C4-2B (cell line): Measurements from ENCODE around the gene SERPINA4.

Source experiments
- H3K27ac ChIP-seq: fragments of 450-650 bp; 2 replicates; pipeline ENCODE4 v1.5.1; 2017
- CTCF ChIP-seq: fragments of 450-650 bp; conservative IDR thresholded peaks from 2 replicates; pipeline ENCODE4 v1.5.1; 2017; ENCODE audit warnings: mild to moderate bottlenecking
- ZFX ChIP-seq: fragments of 450-650 bp; IDR thresholded peaks from 2 replicates; pipeline ENCODE4 v1.6.1; 2017

SERPINA4 gene

DNA sequence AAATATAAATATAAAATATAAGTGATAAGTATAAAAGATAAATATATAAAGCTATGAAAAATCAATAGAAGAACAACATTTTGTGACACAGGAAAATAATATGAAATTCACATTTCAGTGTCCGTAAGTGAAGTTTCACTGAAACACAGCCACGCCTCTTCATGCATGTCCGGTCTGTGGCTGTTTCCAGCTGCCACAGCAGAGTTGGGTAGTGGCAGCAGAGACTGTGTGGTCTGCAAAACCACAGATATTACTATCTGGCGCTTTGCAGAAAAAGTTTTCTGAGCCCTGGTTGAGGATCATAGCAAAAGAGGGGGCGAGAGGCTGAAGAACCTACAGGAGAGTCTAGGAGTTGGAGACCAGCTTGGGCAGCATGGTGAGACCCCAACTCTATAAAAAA is 780 bp downstream of the SERPINA4 start:
- H3K27ac ChIP-seq = no peak overlapping the region
- TF ChIP-seq ZFX = no peak
- no peak for TF ChIP-seq CTCF

DNA sequence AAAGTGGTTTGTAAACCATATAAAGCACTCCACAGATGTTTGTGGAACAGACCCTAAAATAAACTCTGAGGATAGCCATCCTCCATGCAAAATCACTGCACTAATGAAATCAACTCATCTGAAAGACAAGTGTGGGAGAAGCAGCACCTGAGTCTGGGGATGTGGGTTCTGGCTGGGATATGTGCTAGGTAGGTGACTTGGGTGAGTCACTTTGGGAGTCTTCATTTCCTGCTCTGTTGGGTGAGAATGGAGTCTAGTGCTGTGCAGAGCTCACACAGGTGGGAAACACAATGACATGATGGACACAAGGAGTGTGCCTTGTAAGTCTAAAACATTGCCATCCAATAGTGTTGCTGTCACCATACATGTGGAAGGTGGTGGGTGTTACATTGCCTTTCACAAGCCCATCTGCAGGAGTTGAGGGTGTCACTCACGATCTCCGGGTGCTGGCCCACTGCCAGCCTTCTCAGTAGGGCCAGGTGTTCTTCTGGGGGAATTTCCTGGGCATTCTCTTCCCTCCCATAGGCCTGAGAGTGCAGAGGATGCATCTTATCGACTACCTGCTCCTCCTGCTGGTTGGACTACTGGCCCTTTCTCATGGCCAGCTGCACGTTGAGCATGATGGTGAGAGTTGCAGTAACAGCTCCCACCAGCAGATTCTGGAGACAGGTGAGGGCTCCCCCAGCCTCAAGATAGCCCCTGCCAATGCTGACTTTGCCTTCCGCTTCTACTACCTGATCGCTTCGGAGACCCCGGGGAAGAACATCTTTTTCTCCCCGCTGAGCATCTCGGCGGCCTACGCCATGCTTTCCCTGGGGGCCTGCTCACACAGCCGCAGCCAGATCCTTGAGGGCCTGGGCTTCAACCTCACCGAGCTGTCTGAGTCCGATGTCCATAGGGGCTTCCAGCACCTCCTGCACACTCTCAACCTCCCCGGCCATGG is 2.0 kb downstream of the SERPINA4 start:
- TF ChIP-seq ZFX (no peak), CTCF (no peak)
- no peak overlapping the region for H3K27ac ChIP-seq

DNA sequence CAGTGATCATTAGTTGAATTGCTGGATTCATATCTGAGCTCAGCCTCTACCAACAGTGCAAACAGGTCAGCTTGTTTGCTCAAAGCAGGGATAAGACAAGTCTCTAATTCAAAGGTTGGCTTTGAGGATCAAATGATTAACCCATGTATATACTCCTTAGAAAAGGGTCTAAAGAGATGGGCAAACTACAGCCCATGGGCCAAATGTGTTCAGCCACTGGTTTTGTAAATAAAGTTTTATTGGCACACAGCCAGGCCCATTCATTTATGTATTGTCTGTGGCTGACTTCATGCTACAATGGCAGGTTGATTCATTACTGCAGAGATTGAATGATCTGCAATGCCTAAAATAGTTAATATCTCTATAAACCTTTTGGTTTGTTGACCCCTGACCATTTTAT is 3.1 kb downstream of the SERPINA4 start:
- TF ChIP-seq CTCF (no peak), ZFX (no peak)
- H3K27ac ChIP-seq = no peak overlapping the region

- TF ChIP-seq CTCF (no peak), ZFX (no peak)
- no peak overlapping the region for H3K27ac ChIP-seq
Observed at GRCh38 chr14:94568186-94568585, 6.9 kb downstream of the SERPINA4 start.

- H3K27ac ChIP-seq = no peak overlapping the region
- TF ChIP-seq CTCF (no peak), ZFX (no peak)
Observed at GRCh38 chr14:94569381-94570001, 8.2 kb downstream of the SERPINA4 start.

DNA sequence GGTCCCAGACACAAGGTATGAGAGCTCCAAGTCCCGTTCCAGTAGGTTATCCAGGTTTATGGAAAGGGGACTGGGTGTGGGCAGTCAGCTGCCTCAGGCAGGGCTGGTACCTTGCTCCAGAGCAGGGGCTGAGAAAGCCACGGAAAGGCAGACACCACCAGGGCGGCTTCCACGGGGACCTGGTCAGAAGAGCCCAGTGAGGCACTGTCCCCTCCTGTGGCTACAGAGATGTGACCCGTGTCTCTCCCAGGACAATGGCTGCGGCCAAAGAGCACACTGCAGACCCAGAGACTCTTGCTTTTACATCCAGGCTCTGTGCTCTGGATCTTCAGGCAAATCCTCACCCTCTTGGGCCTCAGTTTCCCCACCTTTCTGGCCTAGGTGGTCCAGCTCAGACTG is 8.8 kb downstream of the SERPINA4 start:
- TF ChIP-seq CTCF (no peak), ZFX (no peak)
- H3K27ac ChIP-seq = no peak overlapping the region

- TF ChIP-seq ZFX (no peak), CTCF (no peak)
- H3K27ac ChIP-seq = no peak overlapping the region
Observed at GRCh38 chr14:94570440-94570839, 9.2 kb downstream of the SERPINA4 start.
